ENCODE results near the gene NLK. TPM values are rescaled to one million over a fixed set of nuclear protein-coding genes. Genes with fewer than 3 reads are reported as not detected.

Gene NLK
- total and polyA plus RNA-seq, 2 of the 4 experiments (the other 2 are of a cell fraction) = 15.3 to 23.3 TPM

- Histone ChIP-seq H3K4me2 (ENCODE audit: low read depth, low read length) (peak overlapping the region; percentile 20; the same call in 1 of the 2 replicates), H4K5ac (ENCODE audit: low read depth, low read length) (peak overlapping the region; percentile 60; the same call in 1 of the 2 replicates), H3K4ac (ENCODE audit: low read depth, low read length) (no peak overlapping the region), H2AFZ (replicated peaks; ENCODE audit: low read length, poor library complexity) (no peak overlapping the region), H3K27me3 (ENCODE audit: control insufficient read depth, insufficient read depth, low read length) (no peaks in the 10 kb centered on the region), H3K4me1 (ENCODE audit: control insufficient read depth, insufficient read depth, low read length) (peaks cover 7% of the 10 kb centered on the region), H2BK20ac (ENCODE audit: low read depth, low read length) (0 out of 2 replicates have a peak overlapping the region, but pooled peaks have one; percentile 34), H3K36me3 (ENCODE audit: control insufficient read depth, insufficient read depth, low read length) (peaks cover 4% of the 10 kb centered on the region; the same call in 1 of the 2 replicates), H3K23ac (ENCODE audit: low read depth, low read length) (peak overlapping the region; percentile 38; the same call in 1 of the 2 replicates), H4K20me1 (ENCODE audit: insufficient read depth, low read length) (peaks cover 12% of the 10 kb centered on the region; the same call in 1 of the 2 replicates), H4K91ac (ENCODE audit: insufficient read depth, low read depth, low read length) (0 out of 2 replicates have a peak overlapping the region, but pooled peaks have one; percentile 19), H3K9ac (ENCODE audit: low read depth, low read length) (no peak overlapping the region), H3K9me3 (ENCODE audit: control insufficient read depth, insufficient read depth, low read length) (no peaks in the 10 kb centered on the region), H3K79me1 (ENCODE audit: low read depth in 1 of 2, low read length in 2 of 2) (peaks cover 0 to 22% of the 10 kb centered on the region in 2 experiments), H4K8ac (ENCODE audit: low read depth in 2 of 2, low read length in 2 of 2) (peak overlapping the region in 1 of 2 experiments; percentile 20; a peak in 1 of 4 replicates), H3K27ac (ENCODE audit: insufficient read depth, low read length) (no peak overlapping the region), H2BK5ac (ENCODE audit: low read depth, low read length, poor library complexity, severe bottlenecking) (peak overlapping the region; percentile 89), H2BK120ac (ENCODE audit: low read depth, low read length) (peak overlapping the region; percentile 28; the same call in 1 of the 2 replicates), H3K56ac (ENCODE audit: extremely low read depth, insufficient read depth, low read length) (no peak overlapping the region), H3K9me1 (ENCODE audit: insufficient read depth, low read length) (0 out of 2 replicates have a peak, but pooled peaks cover 4% of the 10 kb centered on the region), H3K4me3 (ENCODE audit: insufficient read depth, low read depth, low read length) (no peak overlapping the region), H2BK15ac (ENCODE audit: low read depth, low read length) (no peak overlapping the region), H2AK9ac (replicated peaks; ENCODE audit: low read depth, low read length, poor library complexity) (no peak overlapping the region), H3K14ac (replicated peaks; ENCODE audit: low read depth, low read length) (no peak overlapping the region), H2AK5ac (ENCODE audit: low read depth, low read length) (no peak overlapping the region), H3K18ac (ENCODE audit: low read depth, low read length) (peak overlapping the region; percentile 50; the same call in 1 of the 2 replicates)
- no peak for DNase-seq
- TF ChIP-seq SMC3 (IDR thresholded peaks at IDR 0.05; ENCODE audit: low read depth, low read length) (no peak), RFX5 (IDR thresholded peaks at IDR 0.05; ENCODE audit: low read depth, low read length) (no peak), ELK1 (IDR thresholded peaks at IDR 0.05; ENCODE audit: borderline replicate concordance, low read depth, low read length) (no peak)
- dilution Hi-C loops (cut with HindIII; ENCODE audit: low sequenced_read_pairs, unreplicated experiment) = no loop called here
- CTCF ChIA-PET = no interaction called here
- WGBS, 2 experiments (ENCODE audit: extremely low coverage in 2 of 2, insufficient read length in 1 of 2) = 79% methylated on average over 3 of the region's 3 CpGs; no CpG with 5 or more reads in 1 of the 2 experiments
- POLR2A ChIA-PET (ENCODE audit: unreplicated experiment) = no interaction called here
- no TSS peak for BruUV-seq (replicated peaks)
- no peak for ATAC-seq (ENCODE audit: low read depth)
- in situ Hi-C loops (cut with MboI; ENCODE audit: low sequenced_read_pairs) = no loop called here
- intact Hi-C loops (cut with micrococcal nuclease) = no loop called here
Measured at GRCh38 chr17:28039251-28039650, 3.2 kb upstream of the NLK start.

All from IMR-90 (cell line).